Measurements from ENCODE around the gene GPR183. TPM values are rescaled to one million over a fixed set of nuclear protein-coding genes. Genes with fewer than 3 reads are reported as not detected.
A peak's percentile ranks its signal among the peaks of the same experiment; 100 is the strongest.

GPR183 gene
- total RNA-seq (2014; rRNA removed; shearing (Covaris generic)): 0.06 TPM in 1 of 2 replicates, not detected in the other

DNA sequence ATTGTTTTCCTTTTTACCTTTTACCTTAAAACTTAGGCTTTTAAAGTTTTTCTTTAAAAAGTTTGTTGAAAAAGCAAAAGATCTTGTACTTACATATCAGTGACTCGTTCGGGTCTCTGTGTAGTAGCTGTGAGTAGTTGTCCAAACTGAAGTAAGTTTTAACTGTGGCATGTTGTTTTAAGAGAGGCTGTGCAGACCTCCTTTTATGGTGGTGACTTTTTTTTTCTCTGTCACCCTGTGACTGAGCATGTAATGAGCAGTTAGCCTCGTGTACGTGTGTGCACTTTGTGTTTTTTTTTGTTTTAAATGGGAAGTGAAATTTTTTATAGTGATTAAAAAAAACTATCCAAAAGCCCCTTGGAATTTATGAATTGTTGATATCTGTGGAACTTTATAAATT, at the start of gene GPR183:
Gene GPR183 (minus strand): TSS at position 153 of the 400 bp plus-strand sequence. CDS start 11,254 bp downstream, outside the sequence.
- DNase-seq (ENCODE audit: low read depth): peak; percentile 31

DNA sequence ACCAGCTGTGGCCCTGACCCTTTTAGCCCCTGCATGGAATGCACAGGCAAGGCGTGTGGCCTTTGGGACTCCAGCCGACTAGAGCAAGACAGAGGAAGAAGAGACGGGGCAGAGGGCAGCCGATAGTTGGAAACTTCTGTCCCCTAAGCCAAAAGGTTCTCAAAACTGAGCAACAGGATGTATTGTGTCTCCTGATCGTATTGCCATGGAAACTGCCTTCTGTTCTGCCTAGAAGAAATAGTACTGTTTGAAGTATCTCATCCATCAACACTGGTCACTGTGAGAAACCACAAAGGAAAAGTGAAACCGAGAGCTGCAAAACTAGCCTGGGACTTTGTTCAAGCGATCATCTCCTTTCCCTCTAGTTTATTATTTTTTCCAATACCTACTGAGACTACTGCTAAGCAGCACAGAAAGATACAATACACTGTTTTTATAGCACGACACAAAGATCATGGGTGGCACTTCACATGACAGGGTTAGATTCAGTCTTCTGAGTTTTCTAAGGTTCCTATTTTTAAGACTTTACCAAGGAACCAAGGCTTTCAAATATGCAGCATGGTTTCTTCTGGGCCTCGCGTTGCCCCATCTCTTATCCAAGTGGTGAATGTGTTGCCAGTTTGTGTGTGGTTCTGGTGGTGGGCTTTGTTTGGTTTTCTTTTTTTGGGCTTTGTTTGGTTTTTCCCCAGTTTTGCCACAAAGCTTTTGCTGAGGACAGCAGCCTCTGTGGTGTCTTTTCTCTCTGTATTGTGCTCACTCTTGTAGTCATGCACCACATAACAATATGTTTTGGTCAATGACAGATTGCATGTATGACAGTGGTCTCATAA, 49.3 kb upstream of the GPR183 start:
- DNase-seq (ENCODE audit: low read depth): peak; percentile 71

DNA sequence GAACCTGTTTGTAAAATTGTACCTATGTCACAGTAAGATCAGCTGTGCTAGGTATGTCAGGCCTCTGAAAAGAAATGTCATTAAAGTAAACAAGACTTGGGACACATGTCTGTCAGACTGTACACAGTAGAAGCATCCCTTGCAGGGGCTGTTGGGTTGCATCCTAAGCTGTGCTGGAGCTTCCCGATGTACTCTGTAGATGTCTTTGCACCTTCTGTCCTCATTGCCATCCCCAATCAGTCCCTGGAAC, 48.7 kb upstream of the GPR183 start:
- no peak for DNase-seq (ENCODE audit: low read depth)

DNA sequence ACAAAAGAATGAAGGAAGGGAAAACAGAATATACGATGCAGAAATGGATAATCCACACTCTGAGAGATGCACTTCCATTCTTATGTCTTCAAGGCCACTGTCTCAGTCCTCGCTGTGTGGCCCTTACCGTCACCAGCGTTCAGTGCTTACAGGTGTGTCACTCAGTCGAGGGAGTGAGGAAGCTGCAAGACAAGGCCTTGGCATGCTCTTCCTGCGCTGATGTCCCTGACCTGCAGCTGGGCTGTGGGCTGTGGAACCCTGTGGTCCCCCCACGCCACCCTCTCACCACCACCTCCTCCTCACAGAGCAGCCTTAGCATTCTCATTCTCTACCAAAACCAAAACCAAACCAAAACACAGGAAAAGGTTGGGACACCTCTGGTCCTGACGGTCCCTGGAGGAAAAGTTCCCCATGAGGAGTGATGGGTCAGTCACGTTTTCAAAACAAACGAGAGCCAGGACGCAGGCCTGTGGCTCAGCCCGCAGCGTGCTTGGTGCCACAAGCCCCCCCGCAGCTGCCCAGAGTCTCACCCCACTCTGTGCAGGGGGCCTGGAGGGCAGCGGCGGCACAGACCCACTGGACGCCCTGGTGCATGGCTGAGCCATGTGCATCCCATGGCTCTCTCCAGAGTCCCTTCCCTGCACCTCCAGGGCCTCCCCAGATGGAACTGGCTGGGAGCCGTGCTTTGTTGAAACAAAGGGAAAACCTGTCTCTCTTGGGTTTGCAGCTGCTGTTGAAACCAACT, 48.2 kb upstream of the GPR183 start:
- no peak for DNase-seq (ENCODE audit: low read depth)

GRCh38 chr13:99354371-99354951, 47.3 kb upstream of the GPR183 start:
- DNase-seq (ENCODE audit: low read depth): no peak

DNA sequence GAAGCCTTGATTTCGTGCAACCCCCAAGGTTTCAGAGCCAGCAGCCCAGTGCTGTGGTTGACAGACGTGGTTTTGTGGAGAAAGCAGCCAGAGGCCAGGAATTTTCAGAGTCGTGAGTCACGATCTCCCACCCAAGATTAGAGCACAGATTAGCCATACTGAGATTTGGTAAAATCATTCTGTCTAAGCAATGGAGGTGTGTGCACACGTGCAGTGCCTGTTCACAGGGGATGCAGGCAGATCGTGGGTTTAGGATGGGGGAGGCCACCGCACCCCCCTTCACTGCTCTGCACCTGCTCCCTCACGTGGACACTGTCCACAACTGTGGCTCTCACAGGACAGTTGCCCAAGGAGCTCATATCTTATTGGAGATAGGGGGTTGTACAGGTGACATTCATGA, 46.6 kb upstream of the GPR183 start:
- DNase-seq (ENCODE audit: low read depth): peak; percentile 53

GRCh38 chr13:99353246-99353600, 46.0 kb upstream of the GPR183 start:
- no peak for DNase-seq (ENCODE audit: low read depth)

- DNase-seq (ENCODE audit: low read depth): no peak
Measured at GRCh38 chr13:99352351-99353245, 45.4 kb upstream of the GPR183 start.

DNA sequence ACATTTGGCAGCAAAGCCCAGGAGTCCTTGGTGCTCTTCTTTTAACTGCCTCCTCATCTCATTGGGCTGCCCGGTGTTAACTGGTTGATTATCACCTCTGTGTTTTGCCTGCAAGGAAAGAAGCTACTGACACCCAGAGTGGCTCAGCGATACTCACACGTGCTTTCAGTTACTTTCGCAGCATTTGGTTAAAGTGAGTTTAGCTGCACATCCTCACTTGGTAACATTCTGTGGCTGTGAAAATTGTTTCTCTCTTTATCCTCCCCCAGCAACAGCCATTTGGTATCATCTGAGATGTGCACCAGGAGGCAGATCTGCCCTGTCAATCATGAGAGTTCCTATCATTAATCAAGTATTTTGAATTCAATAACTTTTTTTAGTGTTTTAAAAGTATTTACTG, 44.6 kb upstream of the GPR183 start:
- DNase-seq (ENCODE audit: low read depth): no peak

DNA sequence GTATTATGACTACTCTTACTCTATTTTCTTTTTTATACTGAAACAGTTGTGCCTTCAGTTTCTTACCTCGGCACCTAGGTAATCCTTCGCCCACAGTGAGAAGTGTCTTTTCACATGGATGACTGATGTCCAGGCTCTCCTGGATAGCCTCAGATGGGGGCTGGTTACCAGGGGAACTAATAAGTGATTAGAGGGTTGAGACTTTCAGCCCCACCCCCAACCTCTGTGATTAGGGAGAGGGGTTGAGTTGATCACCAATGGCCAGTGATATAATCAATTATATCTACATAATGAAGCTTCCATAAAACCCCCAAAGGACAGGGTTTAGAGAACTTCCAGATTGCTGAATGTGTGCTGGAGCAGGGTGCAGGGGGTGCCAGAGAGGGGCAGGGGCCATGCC, 43.0 kb upstream of the GPR183 start:
- no peak for DNase-seq (ENCODE audit: low read depth)

DNA sequence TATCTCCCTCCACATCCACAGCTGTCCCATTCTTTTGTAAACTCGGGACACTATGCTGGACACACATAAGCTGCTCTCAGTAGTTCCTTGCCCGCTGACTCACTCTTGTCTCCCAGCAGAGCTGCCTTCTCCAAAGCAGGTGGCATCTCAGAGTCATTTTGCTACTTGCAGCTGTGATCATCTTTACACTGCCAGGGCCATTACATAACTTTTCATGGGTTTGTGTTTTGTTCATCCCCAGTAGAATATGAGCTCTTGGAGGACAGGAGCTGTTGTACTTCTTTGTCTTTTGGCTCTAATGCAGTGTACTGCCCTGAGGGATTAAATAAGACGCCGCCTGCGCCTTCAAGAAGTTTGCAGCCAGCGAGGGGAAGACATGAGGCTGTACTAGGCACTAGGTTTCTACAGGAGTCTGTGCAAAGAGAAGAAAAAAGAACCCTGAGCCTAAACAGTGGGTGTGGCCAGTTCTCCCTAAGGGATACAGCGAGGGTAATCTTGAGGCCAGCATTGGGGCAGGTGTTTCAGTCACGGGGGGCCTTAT, 40.8 kb upstream of the GPR183 start:
- no peak for DNase-seq (ENCODE audit: low read depth)

DNA sequence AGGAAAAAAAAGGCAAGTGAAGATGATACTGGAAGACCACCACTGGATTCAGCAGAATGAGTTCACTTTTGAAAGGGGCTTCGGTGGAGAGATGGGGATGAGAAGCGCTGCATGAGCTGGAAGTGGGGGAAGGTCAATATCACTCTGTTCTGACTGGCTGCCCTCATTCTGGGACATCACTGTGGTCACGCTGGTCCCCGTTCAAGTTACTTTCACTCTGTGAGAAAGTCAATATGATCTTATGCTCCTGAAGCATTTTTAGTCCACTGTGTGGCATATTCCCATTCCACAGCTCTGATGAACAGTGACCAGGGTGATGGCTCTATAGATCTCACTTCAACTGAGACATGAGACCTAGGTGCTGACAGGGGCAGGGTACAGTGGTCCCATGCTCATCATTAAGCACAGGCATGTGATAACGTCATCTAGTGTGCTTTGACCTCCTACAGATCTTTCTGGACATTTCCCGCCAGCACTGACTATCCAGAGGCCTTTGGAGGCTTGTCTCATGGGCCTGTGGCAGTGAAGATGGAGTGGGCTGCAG, 40.2 kb upstream of the GPR183 start:
- DNase-seq (ENCODE audit: low read depth): no peak

DNA sequence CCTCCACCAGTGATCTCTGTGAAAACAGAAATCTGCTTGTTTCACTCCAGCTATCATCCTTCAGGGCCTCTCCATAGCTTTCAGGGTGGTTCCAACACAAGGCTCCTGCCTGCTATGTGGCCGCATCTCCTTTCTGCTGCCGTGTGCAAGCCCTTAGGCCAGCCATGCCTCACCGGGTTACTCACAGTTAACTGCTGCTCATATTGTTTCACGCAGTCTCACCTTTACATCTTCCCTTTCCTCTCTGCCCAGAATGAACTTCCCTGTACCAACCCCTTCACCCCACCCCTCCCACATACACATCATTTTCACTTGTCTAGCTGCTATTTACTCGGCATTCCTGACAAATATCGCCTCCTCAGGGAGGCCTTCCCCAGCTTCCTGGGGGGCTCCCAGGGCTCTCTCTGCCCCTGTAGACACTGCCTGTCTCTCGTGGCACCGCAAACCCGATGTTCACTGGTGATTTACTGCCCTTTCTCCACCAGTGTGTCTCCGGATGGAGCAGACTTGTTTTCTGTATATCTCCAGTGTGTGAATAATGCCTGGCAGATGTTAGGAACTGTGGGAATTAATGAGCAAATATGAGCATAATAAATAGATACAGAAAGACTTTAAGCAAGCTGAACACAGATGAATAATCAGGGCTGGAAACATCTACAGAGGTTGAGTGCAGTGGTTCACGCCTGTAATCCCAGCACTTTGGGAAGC, 39.3 kb upstream of the GPR183 start:
- DNase-seq (ENCODE audit: low read depth): no peak

DNA sequence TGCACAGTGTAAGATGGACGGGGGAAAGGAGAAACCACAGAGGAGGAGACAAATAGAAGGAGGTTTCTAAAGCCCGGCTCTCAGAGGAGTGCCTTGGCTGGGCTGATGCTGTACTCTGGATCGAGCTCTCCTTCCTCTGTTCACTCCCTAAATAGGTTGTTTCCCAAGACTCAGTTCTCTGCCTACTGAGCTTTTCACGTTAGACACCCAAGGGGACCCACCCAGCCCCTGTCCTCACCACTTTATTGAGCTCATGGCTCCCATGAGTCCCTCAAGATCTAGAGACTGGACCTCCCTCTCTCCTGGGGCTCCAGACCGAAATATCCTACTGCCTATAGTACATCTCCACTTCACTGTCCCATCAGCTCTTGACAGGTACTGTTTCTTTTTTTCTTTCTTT, 38.1 kb upstream of the GPR183 start:
- no peak for DNase-seq (ENCODE audit: low read depth)

DNA sequence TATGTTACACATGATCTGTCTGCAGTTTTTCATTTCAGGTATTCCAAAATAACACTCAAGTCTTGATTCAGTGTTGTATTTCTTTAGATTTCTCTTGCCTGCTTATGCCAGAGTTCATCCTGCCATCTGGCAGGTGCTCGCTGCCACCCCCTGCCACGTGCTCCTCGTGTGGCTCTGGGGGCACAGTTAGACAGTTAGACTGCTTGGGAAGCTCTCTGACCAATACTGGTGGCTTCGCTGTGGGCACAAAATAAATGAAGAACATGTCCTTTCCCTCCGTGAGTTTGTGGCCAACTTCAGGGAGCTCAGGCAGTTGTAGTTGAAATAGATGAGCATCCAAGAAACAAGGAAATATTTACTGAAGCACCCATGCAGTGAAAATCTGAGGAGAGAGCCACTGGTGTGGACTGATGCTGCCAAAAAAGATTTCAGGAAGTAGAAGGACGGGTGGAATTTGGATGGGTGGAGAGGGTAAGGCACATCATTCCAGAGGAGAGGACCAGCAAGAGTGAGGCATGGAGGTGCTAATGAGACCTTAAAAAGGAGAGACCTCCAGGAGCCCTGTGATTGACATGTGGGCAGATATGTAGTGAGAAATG, 37.5 kb upstream of the GPR183 start:
- no peak for DNase-seq (ENCODE audit: low read depth)

DNA sequence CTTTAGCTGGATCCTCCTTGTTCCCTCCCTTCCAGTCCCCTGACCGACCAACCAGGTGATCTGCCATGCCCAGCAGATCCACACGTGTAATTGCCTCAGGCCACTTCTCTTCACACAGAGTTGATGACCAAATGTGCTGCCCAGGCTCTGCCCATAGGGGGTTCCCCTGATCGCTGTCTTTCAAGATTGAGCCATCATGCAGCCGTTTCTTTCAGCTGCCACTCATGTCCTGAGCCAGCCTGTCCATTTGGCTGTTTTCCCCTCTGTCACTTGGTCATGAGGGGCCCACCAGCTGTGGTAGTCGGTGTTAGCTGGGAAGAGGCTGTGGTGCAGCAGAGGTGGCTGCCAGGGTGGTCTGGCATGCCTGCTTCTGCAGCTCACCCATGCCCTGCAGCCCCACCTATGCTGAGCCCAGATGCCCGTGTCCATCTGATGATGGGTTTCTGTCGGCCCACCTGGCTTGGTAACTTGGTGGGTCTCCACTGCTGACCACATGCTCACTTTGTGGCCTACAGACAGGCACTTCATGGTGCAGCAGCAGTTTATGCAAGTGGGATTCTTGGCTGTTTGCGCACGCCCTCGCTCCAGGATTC, 35.6 kb upstream of the GPR183 start:
- DNase-seq (ENCODE audit: low read depth): no peak

- DNase-seq (ENCODE audit: low read depth): no peak
Measured at GRCh38 chr13:99341969-99342722, 34.9 kb upstream of the GPR183 start.

- no peak for DNase-seq (ENCODE audit: low read depth)
Measured at GRCh38 chr13:99340638-99341037, 33.4 kb upstream of the GPR183 start.

GRCh38 chr13:99339736-99340397, 32.7 kb upstream of the GPR183 start:
- DNase-seq (ENCODE audit: low read depth): no peak

All from Daoy (cell line).